ENCODE measurements around the gene RTN4.
A peak's percentile ranks its signal among the peaks of the same experiment; 100 is the strongest.

Gene RTN4

DNA sequence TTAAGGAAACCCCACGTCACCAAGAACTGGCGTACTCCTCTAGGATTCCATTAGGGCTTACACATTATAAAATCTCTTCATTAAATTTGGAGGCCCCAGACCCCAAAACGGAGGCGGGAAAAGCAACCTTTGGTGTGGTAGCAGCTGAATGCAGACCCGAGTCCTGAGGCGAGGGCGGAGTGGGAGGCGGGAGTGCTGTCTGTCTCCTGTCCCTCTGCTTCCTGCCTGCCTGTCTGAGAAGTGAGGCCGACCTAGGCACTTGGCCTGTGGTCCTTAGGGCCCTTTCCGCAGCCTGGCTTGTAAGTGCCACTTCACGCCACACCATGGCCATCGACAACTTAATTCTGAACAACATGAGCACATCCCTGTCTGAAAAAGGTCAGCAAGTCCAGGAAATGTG, 102.1 kb downstream of the RTN4 start:
- DNase-seq, result no peak

DNA sequence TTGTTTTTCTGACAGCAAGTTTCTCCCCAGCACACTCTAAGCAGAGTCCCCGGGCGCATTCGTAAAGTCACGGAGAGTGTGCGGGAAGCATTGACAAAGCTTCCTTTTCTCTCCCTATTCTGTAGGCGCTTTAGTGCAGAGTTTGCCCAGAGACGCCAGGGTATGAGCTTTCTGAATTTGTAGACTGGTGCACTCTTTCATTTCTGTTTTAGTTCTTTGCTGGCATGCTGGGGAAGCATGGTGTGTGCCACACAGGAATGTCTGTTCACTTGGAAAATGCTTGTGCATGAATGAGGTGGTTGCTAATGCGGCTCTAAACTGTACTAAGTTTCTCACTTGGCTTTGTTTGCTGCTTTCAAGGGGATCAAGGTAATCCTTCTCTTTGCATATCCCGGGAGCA, 102.6 kb downstream of the RTN4 start:
- DNase-seq, result no peak

DNA sequence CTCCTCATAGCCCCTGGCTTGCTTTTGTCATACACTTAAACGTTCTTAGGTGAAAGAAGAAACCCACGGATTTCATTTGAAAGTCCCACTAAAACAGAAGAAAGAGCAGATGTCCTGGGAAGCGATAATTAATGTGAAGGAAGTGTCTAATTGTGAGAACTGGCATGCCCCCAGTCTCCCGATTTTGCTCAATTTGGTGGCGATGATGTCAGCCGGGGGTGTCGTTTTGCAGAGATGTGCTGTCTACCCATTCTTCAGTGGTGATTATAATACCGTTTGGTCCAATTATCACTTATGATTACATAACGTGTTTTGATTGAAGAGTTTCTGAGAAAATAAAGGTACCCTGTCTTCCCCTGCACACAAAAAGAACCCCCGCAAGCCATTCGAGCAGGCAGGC, 103.1 kb downstream of the RTN4 start:
- no peak for DNase-seq

DNA sequence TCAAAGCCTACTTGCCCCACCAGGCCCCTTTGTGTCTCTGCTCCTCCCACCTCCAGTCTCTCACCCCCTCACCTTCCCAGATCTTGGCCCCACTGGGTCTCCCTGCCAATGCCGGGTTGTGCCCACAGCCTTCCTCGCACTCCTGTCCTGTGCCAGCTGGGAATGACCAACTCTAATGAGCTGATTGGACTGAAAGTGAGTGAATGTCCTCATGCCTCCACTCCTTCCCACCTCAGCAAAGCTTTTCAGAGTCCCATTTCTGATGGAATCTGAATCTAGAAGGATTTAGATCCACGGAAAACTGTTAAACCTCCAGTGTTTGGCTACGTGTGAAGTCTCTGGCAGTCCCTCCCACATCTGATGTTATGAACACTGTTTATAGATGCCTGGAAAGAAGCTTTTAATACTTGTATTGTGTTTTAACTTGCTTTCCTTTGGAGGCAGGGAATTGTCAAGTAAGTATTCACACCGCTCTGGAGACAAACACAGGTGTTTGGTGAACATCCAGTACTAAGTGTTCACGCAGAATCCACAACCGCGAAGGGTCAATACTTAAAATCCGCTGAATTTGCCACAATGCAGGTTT, 103.9 kb downstream of the RTN4 start:
- no peak for DNase-seq

DNA sequence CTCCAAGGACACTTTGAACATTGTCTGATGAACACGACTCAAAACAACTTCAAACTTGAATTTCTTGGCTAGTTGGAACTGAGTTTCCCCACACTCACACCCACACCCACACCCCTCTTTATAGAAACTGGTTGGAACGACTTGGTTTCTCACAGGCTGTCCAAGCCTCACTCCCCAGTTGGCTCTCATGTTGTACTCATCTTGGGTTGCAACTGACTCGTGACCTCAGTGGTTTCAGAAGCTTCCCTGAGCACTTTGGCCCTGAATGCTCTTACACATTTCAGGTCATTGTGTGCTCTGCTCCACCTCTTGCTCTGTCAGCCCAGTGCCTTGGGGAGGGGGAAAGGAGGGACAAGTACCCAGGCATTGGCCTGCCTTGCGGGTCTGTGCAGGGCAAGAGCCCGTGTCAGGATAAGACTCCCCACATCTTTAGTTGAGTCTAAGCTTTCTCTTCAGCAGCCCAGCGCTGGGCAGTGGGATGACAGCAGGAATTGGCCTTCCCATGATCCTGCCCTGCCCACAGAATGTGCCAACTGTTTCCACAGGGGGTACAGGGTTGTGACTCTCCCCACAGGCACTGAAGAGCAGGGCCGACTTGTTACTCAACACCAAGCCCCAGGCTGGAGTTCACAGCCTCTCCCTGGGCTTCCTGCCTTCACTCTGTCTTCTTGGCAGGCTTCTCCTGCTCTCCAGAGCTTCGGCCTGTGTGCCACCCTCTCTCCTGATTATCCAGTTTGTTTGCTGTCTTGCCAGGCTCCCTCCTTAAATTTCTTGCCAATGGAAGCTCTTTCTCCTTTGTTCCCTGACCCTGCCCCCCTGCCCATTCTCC, 104.6 kb downstream of the RTN4 start:
- DNase-seq, result no peak

DNA sequence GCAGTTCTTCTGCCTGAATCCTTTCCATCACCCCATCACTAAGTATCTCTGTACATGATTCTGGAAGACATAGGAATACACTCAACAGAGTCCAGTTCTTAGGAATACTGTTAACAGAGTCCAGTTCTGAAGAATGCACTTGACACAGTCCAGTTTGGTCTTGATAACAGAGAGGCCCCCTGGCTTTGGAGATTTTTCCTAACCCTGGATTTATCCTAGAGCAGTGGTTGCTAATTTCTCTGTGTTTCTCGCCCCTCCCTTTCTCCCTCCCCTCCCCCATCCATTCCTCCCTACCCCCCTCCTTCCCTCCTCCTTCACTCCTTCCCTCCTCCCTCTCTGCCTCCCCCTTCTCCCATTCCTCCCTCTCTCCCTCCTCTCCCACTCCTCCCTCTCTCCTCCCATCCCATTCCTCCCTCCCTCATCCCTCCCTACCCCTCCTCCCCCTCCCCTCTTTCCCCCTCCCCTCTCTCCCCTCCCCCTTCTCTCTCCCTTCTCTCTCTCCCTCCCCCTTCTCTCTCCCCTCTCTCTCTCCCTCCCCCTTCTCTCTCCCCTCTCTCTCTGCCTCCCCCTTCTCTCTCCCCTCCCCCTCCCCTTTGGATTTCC, 105.4 kb downstream of the RTN4 start:
- no peak for DNase-seq

DNA sequence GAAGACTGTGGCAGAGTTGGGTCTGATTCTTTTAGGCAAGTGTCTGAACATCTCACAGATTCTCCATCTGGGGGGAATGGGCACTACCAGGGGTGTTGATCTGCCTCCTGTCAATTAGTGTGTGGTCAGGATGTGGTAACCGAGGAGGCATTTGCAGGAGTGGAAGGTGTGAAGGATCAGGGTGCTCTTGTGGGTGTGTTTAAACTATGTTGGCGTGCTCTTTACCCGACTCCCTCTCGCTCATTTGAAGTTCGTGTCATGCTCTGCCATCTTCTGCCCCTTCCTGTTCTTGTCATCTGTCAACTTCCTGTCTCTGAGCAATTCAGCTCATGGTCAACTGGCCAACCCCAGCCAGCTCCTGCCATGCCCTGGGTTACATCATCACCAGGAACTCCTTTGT, 107.9 kb downstream of the RTN4 start:
- no peak for DNase-seq

DNA sequence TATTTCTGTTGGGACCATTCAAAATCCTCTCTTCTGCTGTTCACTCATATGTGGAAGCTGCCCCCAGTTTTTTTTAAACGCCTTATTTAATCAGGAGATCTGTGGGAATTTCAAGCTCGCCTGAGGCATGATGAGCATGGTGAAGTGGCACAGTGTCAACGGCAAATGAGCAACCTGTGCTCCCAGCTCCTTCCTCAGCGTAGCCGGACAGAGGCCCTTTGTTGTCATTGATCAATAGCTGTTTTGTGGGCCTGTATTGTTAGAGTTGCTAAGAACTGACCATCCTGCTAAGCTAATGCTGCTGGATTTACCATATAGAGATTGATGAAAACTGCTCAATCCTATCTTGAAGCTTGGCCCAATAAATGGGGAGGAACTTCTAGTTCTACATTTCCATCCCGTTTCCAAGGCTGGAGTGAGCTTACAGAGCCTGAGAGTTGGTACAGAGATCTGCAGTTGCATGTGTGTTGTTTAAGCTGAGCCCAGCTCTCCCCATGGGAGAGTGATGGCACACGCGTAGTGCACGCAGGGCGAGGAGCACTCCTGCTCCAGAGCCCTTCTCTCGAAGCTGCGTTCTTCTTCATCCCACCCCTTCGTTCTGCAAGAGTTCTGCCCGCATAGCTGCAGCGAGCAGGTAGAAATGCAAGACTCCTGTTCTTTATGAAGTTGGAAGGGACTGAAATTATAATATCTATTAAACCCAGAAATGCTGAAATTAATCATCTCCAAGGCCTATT, 108.8 kb downstream of the RTN4 start:
- no peak for DNase-seq

DNA sequence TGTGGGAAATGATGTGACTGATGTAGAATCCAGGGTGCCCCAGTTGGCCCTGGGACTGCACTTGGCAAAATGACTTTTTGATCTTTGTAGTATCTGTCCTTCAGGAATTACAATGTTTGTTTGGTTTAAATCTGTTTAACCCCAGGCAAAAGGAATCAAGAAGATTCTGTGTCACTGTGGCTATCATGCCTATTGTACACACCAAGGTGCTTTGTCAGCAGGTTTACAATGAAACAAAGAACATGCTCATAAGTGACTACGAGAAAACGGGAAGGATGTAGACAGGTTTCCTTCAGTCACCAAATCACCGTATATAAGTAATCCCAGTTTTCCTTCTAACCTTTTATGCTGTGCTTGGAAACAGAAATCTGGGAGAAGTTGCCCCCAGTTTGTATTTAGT, 109.5 kb downstream of the RTN4 start:
- no peak for DNase-seq

DNA sequence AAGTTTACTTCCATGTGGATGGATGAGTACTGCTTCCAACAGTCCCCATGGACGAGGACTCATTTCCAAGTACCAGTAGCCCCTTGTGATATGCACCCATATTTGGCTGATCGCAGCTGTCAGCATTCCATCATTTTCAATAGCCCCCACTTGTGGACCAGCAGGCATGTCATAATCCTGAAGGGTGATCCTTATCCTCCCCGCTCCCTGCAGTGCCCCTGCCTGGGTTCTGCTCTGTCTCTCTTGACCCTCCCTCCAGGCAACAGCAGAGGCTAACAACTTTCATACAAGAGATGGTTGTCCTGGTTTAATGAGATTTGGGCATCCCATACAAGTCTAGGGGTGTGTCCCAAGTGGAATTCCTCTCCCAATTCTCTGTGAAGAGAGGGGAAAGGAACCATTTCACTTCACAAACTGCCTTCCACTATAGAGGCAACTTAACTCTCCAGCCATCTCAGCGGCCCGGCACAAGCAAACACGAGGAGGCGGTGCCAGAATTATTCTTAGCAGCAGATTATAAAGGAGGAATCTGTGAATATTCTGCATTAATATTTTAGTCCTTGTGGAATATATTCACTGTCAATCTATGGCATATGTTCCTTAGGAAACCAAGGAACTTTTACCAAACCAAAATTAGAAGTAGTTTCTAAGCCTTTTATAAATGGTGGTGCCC, 110.7 kb downstream of the RTN4 start:
- DNase-seq, result no peak

DNA sequence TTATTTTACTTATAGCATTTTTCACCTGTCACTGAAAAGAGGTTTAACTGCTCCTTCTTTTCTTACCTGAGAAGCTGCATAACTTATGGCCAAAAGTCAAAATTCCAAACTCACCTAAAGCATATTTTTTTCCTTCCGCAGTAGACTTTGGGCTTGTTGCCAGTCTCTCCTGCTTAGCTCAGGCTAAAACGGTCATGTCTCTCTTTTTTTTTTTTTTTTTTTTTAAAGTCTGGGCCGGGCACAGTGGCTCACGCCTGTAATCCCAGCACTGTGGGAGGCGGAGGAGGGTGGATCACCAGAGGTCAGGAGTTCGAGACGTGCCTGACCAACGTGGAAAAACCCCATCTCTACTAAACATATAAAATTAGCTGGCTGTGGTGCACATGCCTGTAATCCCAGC, 113.5 kb downstream of the RTN4 start:
- DNase-seq, result peak; percentile 86

DNA sequence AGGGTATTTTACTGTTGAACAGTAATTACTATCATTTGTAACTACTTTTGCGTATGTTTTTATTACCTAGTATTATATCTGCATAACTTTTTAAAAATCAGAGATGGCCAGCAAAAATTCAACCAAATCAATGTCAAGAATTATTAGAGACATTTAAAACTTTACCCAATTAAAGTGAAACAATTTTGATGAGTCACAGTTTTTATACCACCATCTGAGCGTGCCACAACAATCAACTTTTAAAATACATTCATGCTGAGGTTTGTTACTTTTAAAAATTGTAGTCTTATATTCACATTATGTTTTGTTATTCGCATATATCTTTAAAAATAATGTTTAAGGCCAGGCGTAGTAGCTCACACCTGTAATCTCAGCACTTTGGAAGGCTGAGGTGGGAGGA, 114.9 kb downstream of the RTN4 start:
- no peak for DNase-seq

DNA sequence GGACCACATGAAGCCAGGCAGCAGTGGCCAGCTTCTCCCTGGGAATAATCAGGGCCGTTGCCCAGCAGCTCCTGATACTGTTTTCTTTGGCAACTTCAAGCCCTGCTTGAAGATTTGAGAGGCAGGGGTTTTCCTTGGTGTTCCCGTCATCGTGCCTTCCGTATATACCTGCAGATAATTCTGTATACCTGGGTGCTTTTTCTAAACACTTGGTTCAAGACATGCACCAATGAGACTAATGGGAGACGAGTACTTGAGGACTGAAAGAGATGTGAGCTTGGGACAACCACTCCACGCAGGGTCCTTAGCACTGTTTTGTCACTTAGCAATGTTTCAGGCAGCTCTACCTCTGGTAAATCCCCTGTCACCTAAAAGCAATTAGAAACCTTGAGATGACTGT, 118.8 kb downstream of the RTN4 start:
- no peak for DNase-seq

DNA sequence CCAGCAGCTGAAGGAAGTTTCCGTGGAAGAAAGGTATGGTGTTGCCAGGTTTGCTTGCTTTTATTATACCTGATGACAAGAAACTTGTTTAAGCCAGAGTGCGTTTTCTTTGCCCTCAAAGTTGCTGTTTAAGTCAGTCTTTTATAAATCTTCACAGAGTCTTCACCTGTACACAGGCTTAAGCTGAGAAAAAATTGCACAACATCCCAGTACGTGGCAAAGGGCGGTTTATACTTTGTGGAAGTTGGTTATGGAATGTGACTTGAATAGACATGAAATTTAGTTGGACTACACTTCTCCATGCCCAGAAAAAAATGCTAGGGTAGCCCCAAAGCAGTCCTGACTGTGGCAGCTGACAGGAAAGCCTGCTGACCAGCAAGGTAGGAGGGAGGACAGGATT, 121.5 kb downstream of the RTN4 start:
- no peak for DNase-seq

DNA sequence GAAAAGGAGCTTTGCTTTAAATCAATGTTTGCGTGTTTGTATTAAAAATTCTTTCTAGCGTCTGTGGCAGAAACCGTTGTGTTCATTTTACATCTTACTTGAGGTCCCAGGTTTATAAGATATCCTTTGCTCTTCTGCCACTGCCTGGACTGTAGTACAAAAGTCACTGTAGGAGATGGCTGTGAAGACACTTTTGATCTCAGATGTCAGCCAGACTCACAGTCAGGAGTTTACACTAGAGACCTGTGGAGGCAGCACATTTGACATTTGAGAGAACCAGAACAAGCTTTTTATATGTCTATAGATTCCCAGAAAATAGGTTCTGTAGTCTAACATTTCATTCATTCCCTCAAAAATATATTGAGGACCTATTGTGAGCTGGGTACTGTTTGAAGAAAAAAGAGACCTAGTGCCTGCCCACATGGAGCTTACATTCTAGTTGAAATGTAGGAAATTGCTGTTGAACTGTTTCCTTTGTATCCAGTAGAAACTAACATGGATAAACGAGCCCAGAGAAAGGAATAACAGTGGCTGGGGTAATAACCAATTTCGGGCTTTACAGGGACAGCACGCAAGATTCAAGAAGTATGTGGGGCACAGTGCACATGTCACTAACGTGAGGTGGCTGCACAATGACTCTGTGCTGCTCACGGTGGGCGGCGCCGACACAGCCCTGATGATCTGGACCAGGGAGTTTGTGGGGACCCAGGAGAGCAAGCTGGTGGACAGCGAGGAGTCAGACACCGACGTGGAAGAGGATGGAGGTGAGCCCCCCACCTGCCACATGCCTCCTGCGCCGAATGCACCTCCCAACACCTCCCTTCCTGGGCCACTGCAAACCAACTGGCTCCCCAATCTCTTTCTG, 122.3 kb downstream of the RTN4 start:
- DNase-seq, result no peak

DNA sequence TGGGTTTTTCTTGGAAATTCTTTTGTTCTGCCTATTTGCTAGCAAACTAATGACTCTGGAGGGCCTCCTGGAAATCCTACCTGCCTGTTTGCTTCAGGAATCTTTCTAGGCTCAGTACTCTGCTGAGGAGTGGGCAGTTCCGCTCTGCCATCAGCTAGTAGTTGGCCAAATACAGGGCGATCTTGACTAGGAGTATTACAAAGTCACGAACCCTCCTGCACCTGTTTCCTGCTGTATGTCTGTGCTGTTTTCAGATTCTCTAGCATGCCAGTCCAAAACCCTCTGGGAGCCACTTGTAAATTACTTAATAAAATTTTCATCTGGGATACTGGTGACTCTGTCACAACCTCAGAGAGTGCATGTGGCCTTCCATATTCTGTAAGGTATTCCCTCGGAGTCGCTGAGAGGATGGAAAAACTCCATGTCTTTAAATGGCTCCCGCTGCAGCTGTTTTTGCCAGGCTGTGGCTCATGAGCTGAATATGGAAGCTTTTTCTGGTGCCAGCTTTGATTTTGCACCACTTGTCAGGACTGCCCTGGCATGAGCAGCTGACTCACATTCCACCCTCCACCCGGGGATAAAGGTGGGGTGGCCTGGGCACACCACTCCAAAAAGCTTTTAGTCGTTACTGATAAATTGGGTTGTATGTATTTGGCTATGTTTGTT, 123.0 kb downstream of the RTN4 start:
- no peak for DNase-seq

DNA sequence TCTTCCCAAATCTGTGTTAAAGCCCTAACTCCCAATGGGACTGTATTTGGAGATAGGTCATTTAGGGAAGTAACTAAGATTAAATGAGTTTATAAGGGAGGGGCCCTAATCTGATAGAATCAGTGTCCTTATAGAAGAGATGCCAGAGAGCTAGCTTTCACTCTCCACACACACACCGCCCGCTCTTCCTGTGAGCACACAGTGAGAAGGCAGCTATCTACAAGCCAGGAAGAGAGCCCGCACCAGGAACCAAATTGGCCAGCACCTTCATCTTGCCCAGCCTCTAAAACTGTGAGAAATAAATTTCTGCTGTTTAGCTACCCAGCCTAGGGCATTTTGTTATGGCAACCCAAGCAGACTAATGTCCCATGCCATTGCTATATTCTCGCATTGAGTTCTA, 125.2 kb downstream of the RTN4 start:
- DNase-seq, result no peak

DNA sequence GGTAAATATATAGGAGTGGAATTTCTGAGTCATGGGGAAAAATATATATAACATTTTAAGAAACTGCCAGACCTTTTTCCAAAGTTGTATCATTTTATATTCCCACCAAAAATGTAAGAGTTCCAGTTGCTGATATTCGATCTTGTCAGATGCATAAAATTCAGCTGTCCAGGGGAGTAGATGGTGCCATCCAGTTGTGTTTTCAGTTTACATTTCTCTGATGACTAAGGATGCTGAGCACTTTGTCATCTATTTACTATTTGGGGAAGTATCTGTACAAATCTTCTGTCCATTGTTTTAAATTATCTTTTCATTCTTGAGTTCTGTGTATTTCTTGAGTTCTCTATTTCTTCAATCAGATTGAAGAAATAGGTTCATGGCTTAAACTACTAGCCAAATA, 126.1 kb downstream of the RTN4 start:
- DNase-seq, result no peak
